RWPE1 (cell line): Measurements from ENCODE around the gene KCNG2.

Source experiments
- CTCF ChIA-PET: fragments of 350-600 bp; sonication (Branson Sonifier 250); formaldehyde crosslinking; extraction: SDS; loops from one replicate; lab custom pipeline; 2021; lab: Yijun Ruan, JAX
- POLR2A ChIA-PET: fragments of 400-600 bp; formaldehyde crosslinking; extraction: SDS; loops from one replicate; lab custom pipeline; 2020; ENCODE audit warnings: antibody characterized with exemption; ENCODE audit not compliant: low non-redundant PET; lab: Yijun Ruan, JAX
- DNase-seq: peaks from one replicate; pipeline ENCODE4 v3.0.0; 2012; ENCODE audit warnings: low spot score
- H3K27ac ChIP-seq: fragments of 450-650 bp; 2 replicates; pipeline ENCODE4 v1.5.1; 2017
- CTCF ChIP-seq: fragments of 450-650 bp; conservative IDR thresholded peaks from 2 replicates; pipeline ENCODE4 v1.5.1; 2017; ENCODE audit warnings: low read depth, mild to moderate bottlenecking

KCNG2 gene

GRCh38 chr18:79932907-79933306 lies 135.2 kb downstream of the KCNG2 start:
- no peak for DNase-seq
- TF ChIP-seq CTCF = no peak
- no peak overlapping the region for H3K27ac ChIP-seq
- ChIA-PET CTCF (no interaction called here), POLR2A (no interaction called here)

DNA sequence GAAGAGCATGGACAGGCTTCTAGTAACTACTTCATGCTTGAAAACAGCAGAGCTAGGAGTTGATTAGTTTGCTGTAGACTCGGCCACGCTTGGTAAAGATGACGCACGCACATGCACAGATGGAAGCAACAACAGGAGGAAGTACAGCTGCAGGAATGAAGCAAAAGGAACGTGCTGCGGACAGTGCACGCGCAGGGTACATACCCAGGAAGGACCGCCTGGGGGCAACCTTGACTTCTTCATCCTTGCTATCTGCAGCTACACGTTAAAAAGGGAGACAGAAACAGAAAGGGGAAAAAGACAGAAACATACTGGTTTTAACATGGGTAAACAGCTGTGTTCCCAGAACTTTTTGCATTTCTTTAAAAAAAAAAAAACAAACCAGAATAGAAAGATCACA lies 136.0 kb downstream of the KCNG2 start:
- CTCF ChIA-PET = no interaction called here
- TF ChIP-seq CTCF = no peak
- no peak for DNase-seq
- H3K27ac ChIP-seq = no peak overlapping the region
- POLR2A ChIA-PET = no interaction called here

DNA sequence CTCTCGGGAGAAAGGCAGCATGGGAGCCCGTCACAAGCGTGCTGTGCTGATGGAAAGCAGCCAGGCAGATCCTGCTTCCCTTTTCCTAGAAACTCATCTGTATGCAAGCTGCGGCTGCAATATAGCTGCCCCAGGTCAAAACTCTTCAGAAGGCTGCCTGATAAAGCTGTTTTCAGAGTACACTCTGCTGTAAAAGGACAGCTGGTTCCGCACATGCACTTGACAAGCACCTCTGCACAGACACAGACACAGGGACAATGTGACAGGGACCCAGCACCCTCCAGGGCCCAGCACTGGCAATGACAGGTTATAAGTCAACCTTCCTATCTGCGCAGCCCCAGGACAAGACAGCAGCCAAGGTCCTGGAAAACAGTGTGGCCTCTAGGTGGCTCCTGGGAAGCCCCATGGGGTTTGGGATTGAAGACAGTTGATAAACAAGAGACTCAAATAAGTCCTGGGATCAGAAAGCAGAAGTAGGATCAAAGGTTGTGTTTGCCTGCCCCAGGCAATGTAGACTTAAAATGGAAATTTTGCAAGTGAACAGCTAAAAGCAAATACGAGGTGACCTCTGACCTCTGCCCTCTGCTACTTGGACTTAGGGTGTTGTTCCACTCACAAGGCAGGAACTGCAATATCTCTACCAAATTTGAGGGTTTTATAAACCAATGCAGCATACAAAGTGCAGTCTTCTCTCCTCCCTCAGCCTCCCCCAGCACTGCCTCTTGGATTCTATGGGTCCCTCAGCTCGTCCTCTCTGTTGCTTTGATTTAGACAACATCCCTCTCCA lies 136.8 kb downstream of the KCNG2 start:
- ChIA-PET POLR2A (no interaction called here), CTCF (no interaction called here)
- TF ChIP-seq CTCF = no peak
- no peak for DNase-seq
- no peak overlapping the region for H3K27ac ChIP-seq

DNA sequence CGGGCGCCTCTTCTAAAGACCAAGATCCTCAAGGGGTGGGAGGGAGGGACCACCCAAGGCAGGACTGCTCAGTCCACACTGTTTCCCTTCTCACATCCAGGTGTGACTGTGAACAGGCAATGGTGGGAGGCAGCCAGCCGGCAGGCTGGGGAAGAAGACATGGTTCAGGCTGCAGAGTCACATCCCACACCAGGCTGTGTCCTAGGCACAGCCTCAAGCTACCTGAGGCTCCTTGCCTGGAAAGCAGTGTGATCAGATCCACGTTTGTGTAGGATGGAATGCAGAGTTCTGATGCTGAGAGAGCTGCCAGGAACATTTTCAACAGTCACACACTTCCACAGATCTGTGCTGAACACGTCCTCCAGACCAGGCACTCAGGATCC lies 137.4 kb downstream of the KCNG2 start:
- ChIA-PET CTCF (no interaction called here), POLR2A (no interaction called here)
- TF ChIP-seq CTCF = no peak
- DNase-seq = no peak
- H3K27ac ChIP-seq = no peak overlapping the region

DNA sequence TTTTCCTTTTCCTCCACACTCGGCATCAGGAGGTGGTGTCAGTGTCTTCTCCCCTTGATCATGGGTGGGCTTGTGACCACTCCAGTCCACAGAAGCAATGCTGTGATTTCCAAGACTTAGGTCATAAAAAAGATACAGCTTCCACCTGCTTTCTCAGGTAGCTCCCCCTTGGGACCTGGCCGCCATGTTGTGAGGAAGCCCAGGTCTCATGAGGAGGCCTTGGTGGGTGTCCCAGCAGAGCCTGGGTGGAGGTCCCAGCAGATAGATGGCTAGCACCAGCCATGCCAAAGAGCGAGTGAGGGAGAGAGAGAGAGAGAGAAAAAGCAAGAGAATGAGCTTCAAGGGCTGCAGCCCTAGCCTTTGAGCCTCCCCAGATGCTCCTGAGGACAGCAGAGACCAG lies 137.8 kb downstream of the KCNG2 start:
- ChIA-PET POLR2A (no interaction called here), CTCF (no interaction called here)
- DNase-seq = no peak
- no peak for TF ChIP-seq CTCF
- no peak overlapping the region for H3K27ac ChIP-seq

- POLR2A ChIA-PET = no interaction called here
- H3K27ac ChIP-seq = no peak overlapping the region
- CTCF ChIA-PET = no interaction called here
- DNase-seq = no peak
- TF ChIP-seq CTCF = no peak
Measured at GRCh38 chr18:79935925-79936324, 138.2 kb downstream of the KCNG2 start.
